ENCODE data around the gene PRKAR2A. TPM values are rescaled to one million over a fixed set of nuclear protein-coding genes. Genes with fewer than 3 reads are reported as not detected.
A peak's percentile ranks its signal among the peaks of the same experiment; 100 is the strongest.

PRKAR2A gene
- total RNA-seq, 2 donors from 2014 or later = 26.8 to 28.5 TPM

DNA sequence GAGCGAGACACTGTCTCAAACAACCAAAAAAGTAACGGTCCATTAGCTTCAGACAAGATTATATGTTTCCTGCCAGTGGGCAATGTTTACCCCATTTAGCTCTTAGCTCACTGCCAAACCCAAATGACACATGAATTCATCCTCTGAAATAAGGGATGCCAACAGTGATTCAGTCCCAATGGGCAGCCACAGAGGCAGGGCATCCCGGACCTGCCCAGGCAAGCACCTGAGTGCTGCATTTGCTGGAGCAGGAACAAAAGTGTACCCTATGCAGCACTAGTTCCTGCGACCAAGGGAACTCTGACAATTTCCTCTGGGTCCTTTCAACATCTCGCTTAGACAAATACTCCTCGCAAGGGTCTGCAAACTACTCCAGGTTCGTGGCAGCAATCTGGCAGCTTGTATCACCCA, 138.6 kb downstream of the PRKAR2A start:
- Histone ChIP-seq H3K4me1 (peaks cover 0 to 42% of the 10 kb centered on the region in 2 donors), H3K27me3 (no peaks in the 10 kb centered on the region), H3K27ac (peak overlapping the region in 1 of 2 donors; percentile 56), H3K36me3 (peaks cover 24% of the 10 kb centered on the region), H3K4me3 (no peak overlapping the region), H3K9me3 (no peaks in the 10 kb centered on the region)
- no peak for DNase-seq (ENCODE audit: low spot score)
- TF ChIP-seq, protein P1, sequence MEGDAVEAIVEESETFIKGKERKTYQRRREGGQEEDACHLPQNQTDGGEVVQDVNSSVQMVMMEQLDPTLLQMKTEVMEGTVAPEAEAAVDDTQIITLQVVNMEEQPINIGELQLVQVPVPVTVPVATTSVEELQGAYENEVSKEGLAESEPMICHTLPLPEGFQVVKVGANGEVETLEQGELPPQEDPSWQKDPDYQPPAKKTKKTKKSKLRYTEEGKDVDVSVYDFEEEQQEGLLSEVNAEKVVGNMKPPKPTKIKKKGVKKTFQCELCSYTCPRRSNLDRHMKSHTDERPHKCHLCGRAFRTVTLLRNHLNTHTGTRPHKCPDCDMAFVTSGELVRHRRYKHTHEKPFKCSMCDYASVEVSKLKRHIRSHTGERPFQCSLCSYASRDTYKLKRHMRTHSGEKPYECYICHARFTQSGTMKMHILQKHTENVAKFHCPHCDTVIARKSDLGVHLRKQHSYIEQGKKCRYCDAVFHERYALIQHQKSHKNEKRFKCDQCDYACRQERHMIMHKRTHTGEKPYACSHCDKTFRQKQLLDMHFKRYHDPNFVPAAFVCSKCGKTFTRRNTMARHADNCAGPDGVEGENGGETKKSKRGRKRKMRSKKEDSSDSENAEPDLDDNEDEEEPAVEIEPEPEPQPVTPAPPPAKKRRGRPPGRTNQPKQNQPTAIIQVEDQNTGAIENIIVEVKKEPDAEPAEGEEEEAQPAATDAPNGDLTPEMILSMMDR (IDR thresholded peaks at IDR 0.05) = no peak

GRCh38 chr3:48708481-48708889, 139.2 kb downstream of the PRKAR2A start:
- Histone ChIP-seq H3K27ac (peak overlapping the region in 1 of 2 donors; percentile 56), H3K9me3 (no peaks in the 10 kb centered on the region), H3K36me3 (peaks cover 19% of the 10 kb centered on the region), H3K27me3 (no peaks in the 10 kb centered on the region), H3K4me3 (no peak overlapping the region), H3K4me1 (peaks cover 0 to 43% of the 10 kb centered on the region in 2 donors)
- TF ChIP-seq, protein P1 (IDR thresholded peaks at IDR 0.05) = no peak
- DNase-seq (ENCODE audit: low spot score) = no peak

- peaks cover 0 to 44% of the 10 kb centered on the region in 2 donors for H3K4me1 ChIP-seq
- no peaks in the 10 kb centered on the region for H3K9me3 ChIP-seq
- no peaks in the 10 kb centered on the region for H3K27me3 ChIP-seq
- no peak overlapping the region for H3K27ac ChIP-seq
- no peak for DNase-seq (ENCODE audit: low spot score)
- H3K4me3 ChIP-seq = no peak overlapping the region
- TF ChIP-seq, protein P1 (IDR thresholded peaks at IDR 0.05) = no peak
- H3K36me3 ChIP-seq = peaks cover 15% of the 10 kb centered on the region
These were observed 140.5 kb downstream of the PRKAR2A start for GRCh38 chr3:48707157-48707556.

DNA sequence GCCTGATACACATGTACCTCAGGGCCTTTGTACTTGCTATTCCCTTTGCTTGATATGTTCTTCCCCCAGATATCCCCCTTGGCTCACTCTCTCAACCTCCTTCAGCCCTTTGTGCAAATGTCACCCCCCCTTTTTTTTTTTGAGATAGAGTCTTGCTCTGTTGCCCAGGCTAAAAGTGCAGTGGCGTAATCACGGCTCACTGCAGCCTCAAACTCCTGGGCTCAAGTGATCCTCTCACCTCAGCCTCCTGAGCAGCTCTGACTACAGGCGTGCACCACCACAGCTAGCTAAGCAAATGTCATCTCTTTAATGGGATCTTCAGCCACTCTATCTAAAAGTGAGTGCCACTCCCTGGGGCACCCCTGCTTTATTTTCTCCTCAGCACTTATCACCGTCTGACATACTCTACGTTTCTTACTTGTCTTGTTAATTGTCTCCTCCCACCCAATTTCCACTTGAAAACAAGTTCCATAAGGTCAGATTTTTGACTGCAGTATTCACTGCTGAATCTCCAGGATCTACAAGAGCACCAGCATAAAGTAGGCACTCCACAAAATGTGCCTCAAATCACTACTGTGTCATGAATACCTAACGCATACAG, 145.3 kb downstream of the PRKAR2A start:
- Histone ChIP-seq H3K9me3 (no peaks in the 10 kb centered on the region), H3K4me3 (no peak overlapping the region), H3K36me3 (peaks cover 8% of the 10 kb centered on the region), H3K27me3 (no peaks in the 10 kb centered on the region), H3K27ac (no peak overlapping the region), H3K4me1 (peaks cover 0 to 27% of the 10 kb centered on the region in 2 donors)
- no peak for DNase-seq (ENCODE audit: low spot score)
- TF ChIP-seq, protein P1 (IDR thresholded peaks at IDR 0.05) = no peak

DNA sequence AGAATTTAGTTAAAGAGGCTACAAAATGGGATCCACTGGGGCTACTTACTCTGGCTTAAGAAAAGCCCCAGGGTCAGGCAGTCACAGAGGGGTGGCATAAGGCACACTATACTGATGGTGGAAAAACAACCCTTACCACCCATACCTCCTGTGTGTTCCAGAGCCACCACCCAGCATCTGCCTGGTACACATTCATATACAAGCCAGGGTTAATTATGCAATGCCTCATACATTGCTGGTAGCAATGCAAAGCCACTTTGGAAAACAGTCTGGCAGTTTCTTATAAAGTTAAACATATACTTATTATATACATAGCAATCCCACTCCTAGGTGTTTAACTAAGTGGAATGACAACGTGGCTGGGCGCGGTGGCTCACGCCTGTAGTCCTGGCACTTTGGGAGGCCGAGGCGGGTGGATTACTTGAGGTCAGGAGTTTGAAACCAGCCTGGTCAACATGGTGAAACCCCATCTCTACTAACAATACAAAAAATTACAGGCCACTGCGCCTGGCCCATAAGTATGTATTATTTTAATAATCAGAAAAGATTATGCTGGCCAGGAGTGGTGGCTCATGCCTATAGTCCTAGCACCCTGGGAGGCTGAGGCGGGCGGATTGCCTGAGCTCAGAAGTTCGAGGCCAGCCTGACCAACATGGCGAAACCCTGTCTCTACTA, 146.8 kb downstream of the PRKAR2A start:
- DNase-seq (ENCODE audit: low spot score) = no peak
- Histone ChIP-seq H3K4me3 (no peak overlapping the region), H3K36me3 (peaks cover 8% of the 10 kb centered on the region), H3K27ac (no peak overlapping the region), H3K9me3 (no peaks in the 10 kb centered on the region), H3K27me3 (no peaks in the 10 kb centered on the region), H3K4me1 (peaks cover 0 to 33% of the 10 kb centered on the region in 2 donors)
- TF ChIP-seq, protein P1 (IDR thresholded peaks at IDR 0.05) = no peak
